Loucy (cell line): ENCODE measurements around the gene LIG1.

ENCODE experiments used
- CTCF ChIP-seq: fragments of 200-600 bp; sonication (generic); conservative IDR thresholded peaks from 2 replicates; pipeline ENCODE4 v1.5.1; 2014; ENCODE audit warnings: mild to moderate bottlenecking, antibody characterized with exemption, low read length
- EZH2phosphoT487 ChIP-seq: fragments of 200-600 bp; IDR thresholded peaks from 2 replicates; pipeline ENCODE4 v1.6.1; 2018; ENCODE audit warnings: antibody characterized with exemption, mild to moderate bottlenecking, moderate library complexity, borderline replicate concordance

GRCh38 chr19:48210005-48210404 is 39.9 kb upstream of the LIG1 start:
- TF ChIP-seq CTCF (no peak), EZH2phosphoT487 (no peak)
